Omental fat pad (tissue), 4 donors: ENCODE measurements around the gene MYO9A. TPM values are rescaled to one million over a fixed set of nuclear protein-coding genes. Genes with fewer than 3 reads are reported as not detected.

ENCODE experiments used
- ATAC-seq: fragments of 150-250 bp; one replicate; pipeline ENCODE4 v1.9.1; 2016; ENCODE audit warnings: mild to moderate bottlenecking, moderate library complexity; ENCODE audit not compliant: low FRiP score
- DNase-seq: peaks from one replicate; pipeline ENCODE4 v3.0.0-alpha.2; 2019; ENCODE audit warnings: low spot score
- CTCF ChIP-seq, 3 donors: fragments of 450-650 bp; IDR thresholded peaks; one replicate each; pipeline ENCODE4 v1.5.1; 2016 to 2017; ENCODE audit warnings: antibody characterized with exemption in 3 of 3, mild to moderate bottlenecking in 3 of 3, moderate library complexity in 2 of 3
- total RNA-seq, 4 donors: library from RNA; depleted of rRNA; stranded (reverse); fragments of >200 nt; gene quantifications; one replicate each; pipeline ENCODE4 v1.1.0, GENCODE V29; 2016

Gene MYO9A
- total RNA-seq, 4 donors from 2014 or later, result 31.6 to 82.9 (median 48.7) TPM

GRCh38 chr15:71791975-71792374, 326.0 kb downstream of the MYO9A start:
- TF ChIP-seq CTCF (IDR thresholded peaks at IDR 0.05), result no peak
- ATAC-seq (no peak), DNase-seq (no peak)

DNA sequence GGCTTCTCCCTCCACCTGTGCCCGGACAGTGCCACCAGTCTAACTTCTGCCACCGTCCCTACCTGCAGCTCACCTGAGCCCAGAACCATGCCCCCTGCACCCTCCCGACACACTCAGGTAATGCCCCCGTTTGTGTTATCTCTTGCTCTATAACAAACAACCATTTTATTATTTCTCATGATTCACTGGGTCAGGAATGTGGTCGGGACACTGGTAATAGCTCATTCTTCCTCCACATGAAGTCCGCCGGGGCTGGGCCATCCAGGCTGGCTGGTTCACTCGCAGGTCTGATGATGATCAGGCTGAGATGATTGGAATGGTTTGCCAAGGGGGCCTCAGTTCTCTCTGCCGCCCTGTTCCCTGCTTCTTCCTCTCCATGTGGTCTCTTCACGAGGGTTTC, 327.9 kb downstream of the MYO9A start:
- TF ChIP-seq CTCF (IDR thresholded peaks at IDR 0.05), result no peak
- no peak for DNase-seq
- ATAC-seq, result no peak

DNA sequence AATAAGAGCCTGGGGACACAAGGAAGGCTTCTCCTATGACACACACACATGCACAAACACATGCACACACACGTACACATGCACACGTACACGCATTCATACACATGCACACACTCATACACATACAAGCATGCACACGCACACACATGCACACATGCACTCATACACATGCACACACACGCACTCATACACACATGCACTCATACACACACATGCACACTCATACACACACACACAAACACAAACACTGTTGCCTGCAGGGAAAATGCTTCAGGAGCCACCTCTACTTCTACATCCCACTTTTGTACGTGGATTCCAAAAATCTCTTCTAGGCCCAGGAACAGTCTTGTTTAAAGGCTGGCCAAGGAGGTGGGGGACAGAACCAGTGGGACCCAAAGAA, 328.3 kb downstream of the MYO9A start:
- DNase-seq (no peak), ATAC-seq (no peak)
- no peak for TF ChIP-seq CTCF (IDR thresholded peaks at IDR 0.05)

- no peak for TF ChIP-seq CTCF (IDR thresholded peaks at IDR 0.05)
- DNase-seq (no peak), ATAC-seq (no peak)
Measured at GRCh38 chr15:71788646-71789579, 329.0 kb downstream of the MYO9A start.

DNA sequence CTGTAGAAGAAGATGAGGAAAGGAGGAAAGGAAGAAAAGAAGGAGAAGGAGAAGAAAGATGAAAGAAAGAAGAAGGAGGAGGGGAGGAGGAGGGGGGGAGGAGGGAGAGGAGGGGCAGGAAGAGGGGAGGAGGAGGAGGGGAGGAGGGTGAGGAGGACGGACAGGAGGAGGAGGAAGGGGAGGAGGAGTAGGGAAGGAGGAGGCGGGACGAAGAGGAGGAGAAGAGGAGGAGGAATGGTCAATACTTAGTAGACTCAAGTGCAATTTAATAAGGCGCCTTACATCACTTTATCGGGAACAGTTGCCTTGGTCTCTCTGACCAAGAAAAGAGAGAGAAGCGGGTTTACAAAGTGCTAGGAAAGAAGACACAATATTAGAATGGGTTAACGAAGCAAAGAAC, 331.3 kb downstream of the MYO9A start:
- TF ChIP-seq CTCF (IDR thresholded peaks at IDR 0.05), result no peak
- ATAC-seq, result no peak
- no peak for DNase-seq

- DNase-seq (no peak), ATAC-seq (no peak)
- no peak for TF ChIP-seq CTCF (IDR thresholded peaks at IDR 0.05)
Measured at GRCh38 chr15:71785996-71786395, 332.0 kb downstream of the MYO9A start.

DNA sequence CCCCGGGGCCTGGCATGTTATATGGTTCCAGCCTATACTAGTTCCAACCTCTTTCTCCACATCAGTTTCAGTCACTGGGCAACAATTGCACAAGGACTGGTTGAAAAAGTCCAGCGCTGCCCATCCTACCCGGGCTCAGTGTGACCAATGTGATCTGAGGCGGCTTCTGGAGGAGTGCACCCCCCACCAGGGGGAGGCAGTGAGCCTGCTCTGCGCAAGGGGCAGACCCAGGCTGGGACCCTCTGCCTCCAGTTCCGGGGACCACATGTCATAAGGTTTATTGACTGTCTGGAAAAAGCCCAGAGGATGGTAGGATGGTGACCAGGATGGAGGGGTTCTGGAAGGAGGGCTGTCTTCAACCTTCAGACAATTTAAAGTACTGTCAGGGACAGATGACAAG, 333.2 kb downstream of the MYO9A start:
- DNase-seq (no peak), ATAC-seq (no peak)
- TF ChIP-seq CTCF (IDR thresholded peaks at IDR 0.05), result no peak
